Type B pancreatic cell (in vitro differentiated cells): ENCODE results near the gene GANAB. TPM values are rescaled to one million over a fixed set of nuclear protein-coding genes. Genes with fewer than 3 reads are reported as not detected.
A peak's percentile ranks its signal among the peaks of the same experiment; 100 is the strongest.
"Not testable (repeated sequence)": the region's sequence is repeated elsewhere in the genome, so short reads cannot be mapped to it uniquely, and the experiment has no call there.

Experiments
- DNase-seq: peaks from one replicate; pipeline ENCODE4 v3.0.0; 2021; ENCODE audit warnings: mixed read lengths; ENCODE audit not compliant: unreplicated experiment; ENCODE audit errors: extremely low spot score
- H3K27ac Mint-ChIP-seq: 2 replicates; pipeline ENCODE4 v1.8.0; 2021; ENCODE audit warnings: mild to moderate bottlenecking, mixed read lengths
- H3K27me3 Mint-ChIP-seq: 2 replicates; pipeline ENCODE4 v1.8.0; 2021; ENCODE audit warnings: mixed read lengths
- H3K36me3 Mint-ChIP-seq: 2 replicates; pipeline ENCODE4 v1.8.0; 2021; ENCODE audit warnings: mixed read lengths
- H3K4me1 Mint-ChIP-seq: one replicate; pipeline ENCODE4 v1.8.0; 2021; ENCODE audit warnings: mixed read lengths; ENCODE audit not compliant: unreplicated experiment
- H3K4me3 Mint-ChIP-seq: 2 replicates; pipeline ENCODE4 v1.8.0; 2021; ENCODE audit warnings: mild to moderate bottlenecking, mixed read lengths
- H3K9me3 Mint-ChIP-seq: 2 replicates; pipeline ENCODE4 v1.8.0; 2021; ENCODE audit warnings: mixed read lengths
- CTCF ChIP-seq: fragments of 200-600 bp; sonication (generic); conservative IDR thresholded peaks from 2 replicates; pipeline ENCODE4 v1.5.0; 2021; ENCODE audit warnings: antibody characterized with exemption, mild to moderate bottlenecking
- total RNA-seq: library from RNA; stranded (reverse); gene quantifications from 2 replicates; pipeline ENCODE4 v1.2.1, GENCODE V29; 2021; ENCODE audit warnings: low replicate concordance

The GANAB gene
- total RNA-seq, 1 donor from 2014 or later: 372 TPM

- no peaks in the 10 kb centered on the region for H3K27me3 Mint-ChIP-seq
- H3K27ac Mint-ChIP-seq: peak overlapping the region; percentile 95
- TF ChIP-seq CTCF: no peak
- H3K4me1 Mint-ChIP-seq: peaks cover 20% of the 10 kb centered on the region
- H3K4me3 Mint-ChIP-seq: peak overlapping the region; percentile 96
- H3K36me3 Mint-ChIP-seq: peaks cover 8% of the 10 kb centered on the region
- DNase-seq: no peak
- no peaks in the 10 kb centered on the region for H3K9me3 Mint-ChIP-seq
Observed at GRCh38 chr11:62592146-62592815, 54.1 kb downstream of the GANAB start.

GRCh38 chr11:62591448-62592145 lies 54.8 kb downstream of the GANAB start, which contains the start of gene TUT1:
TUT1 (minus strand) TSS chr11:62591523; CDS start chr11:62591485, 38 bp downstream.
- Mint-ChIP-seq H3K4me1 (peaks cover 20% of the 10 kb centered on the region), H3K27ac (peak within 1 kb of the TSS; percentile 95)
- TF ChIP-seq CTCF: no peak

GRCh38 chr11:62588966-62589637 lies 57.3 kb downstream of the GANAB start:
- H3K36me3 Mint-ChIP-seq: peaks cover 6% of the 10 kb centered on the region
- peak overlapping the region; percentile 96 for H3K4me3 Mint-ChIP-seq
- no peaks in the 10 kb centered on the region for H3K9me3 Mint-ChIP-seq
- H3K4me1 Mint-ChIP-seq: peaks cover 20% of the 10 kb centered on the region
- peak; percentile 57 for TF ChIP-seq CTCF
- H3K27ac Mint-ChIP-seq: peak overlapping the region; percentile 29
- no peak for DNase-seq
- no peaks in the 10 kb centered on the region for H3K27me3 Mint-ChIP-seq

More at GRCh38 chr11:62591448-62592145, 54.8 kb downstream of the GANAB start, which contains the start of gene TUT1:
- Mint-ChIP-seq H3K4me3 (peak within 1 kb of the TSS; percentile 96), H3K36me3 (peaks cover 8% of the 10 kb centered on the region), H3K9me3 (no peaks in the 10 kb centered on the region), H3K27me3 (no peaks in the 10 kb centered on the region)
- peak; percentile 94 for DNase-seq

- H3K27me3 Mint-ChIP-seq, DNase-seq, H3K4me1 Mint-ChIP-seq, H3K4me3 Mint-ChIP-seq, H3K27ac Mint-ChIP-seq, H3K36me3 Mint-ChIP-seq, H3K9me3 Mint-ChIP-seq: not testable (repeated sequence)
Observed at GRCh38 chr11:62585356-62585755, 61.1 kb downstream of the GANAB start.

- H3K36me3 Mint-ChIP-seq, H3K27ac Mint-ChIP-seq, DNase-seq, H3K9me3 Mint-ChIP-seq, H3K27me3 Mint-ChIP-seq, H3K4me1 Mint-ChIP-seq, H3K4me3 Mint-ChIP-seq: not testable (repeated sequence)
Observed at GRCh38 chr11:62581735-62582134, 64.7 kb downstream of the GANAB start.

GRCh38 chr11:62580959-62581715 lies 65.3 kb downstream of the GANAB start:
- Mint-ChIP-seq H3K36me3 (peaks cover 9% of the 10 kb centered on the region), H3K9me3 (no peaks in the 10 kb centered on the region), H3K27ac (no peak overlapping the region), H3K4me1 (no peaks in the 10 kb centered on the region), H3K27me3 (no peaks in the 10 kb centered on the region), H3K4me3 (no peak overlapping the region)
- no peak for DNase-seq
- TF ChIP-seq CTCF: no peak
